GM06990 (cell line): ENCODE data around the gene ZNF821.

Source experiments
- DNase-seq: peaks from one replicate; pipeline ENCODE4 v3.0.0-alpha.2; 2011; ENCODE audit not compliant: insufficient read length; ENCODE audit errors: extremely low read depth
- H3K27me3 ChIP-seq: replicated peaks from 2 replicates; pipeline ENCODE4 v1.6.0; 2011; ENCODE audit warnings: low read length; ENCODE audit not compliant: control insufficient read depth, insufficient read depth
- H3K36me3 ChIP-seq: 2 replicates; pipeline ENCODE4 v1.5.1; 2011; ENCODE audit warnings: low read length; ENCODE audit not compliant: control insufficient read depth, insufficient read depth
- H3K4me3 ChIP-seq: replicated peaks from 2 replicates; pipeline ENCODE4 v1.5.1; 2011; ENCODE audit warnings: low read depth, mild to moderate bottlenecking, control low read depth, low read length
- CTCF ChIP-seq: IDR thresholded peaks from 2 replicates; pipeline ENCODE4 v1.5.1; 2011; ENCODE audit warnings: low read length, control low read depth, mild to moderate bottlenecking, inconsistent platforms; ENCODE audit not compliant: insufficient read depth, poor library complexity, severe bottlenecking

Gene ZNF821

GRCh38 chr16:71853413-71853812, 30.6 kb downstream of the ZNF821 start:
- peak overlapping the region; percentile 30 for H3K4me3 ChIP-seq
- TF ChIP-seq CTCF: no peak

GRCh38 chr16:71852561-71852960, 31.4 kb downstream of the ZNF821 start:
- no peak for TF ChIP-seq CTCF
- Histone ChIP-seq H3K27me3 (no peaks in the 10 kb centered on the region), H3K36me3 (peaks cover 28% of the 10 kb centered on the region), H3K4me3 (no peak overlapping the region)
- DNase-seq: no peak

More at GRCh38 chr16:71853413-71853812, 30.6 kb downstream of the ZNF821 start:
- Histone ChIP-seq H3K27me3 (no peaks in the 10 kb centered on the region), H3K36me3 (peaks cover 28% of the 10 kb centered on the region)
- no peak for DNase-seq

GRCh38 chr16:71852158-71852557, 31.8 kb downstream of the ZNF821 start:
- TF ChIP-seq CTCF: no peak
- DNase-seq: no peak
- Histone ChIP-seq H3K4me3 (no peak overlapping the region), H3K36me3 (peaks cover 28% of the 10 kb centered on the region), H3K27me3 (no peaks in the 10 kb centered on the region)

- no peak for DNase-seq
- Histone ChIP-seq H3K36me3 (peaks cover 28% of the 10 kb centered on the region), H3K27me3 (no peaks in the 10 kb centered on the region), H3K4me3 (no peak overlapping the region)
- TF ChIP-seq CTCF: no peak
Observed at GRCh38 chr16:71851746-71852145, 32.2 kb downstream of the ZNF821 start.

- no peak for DNase-seq
- TF ChIP-seq CTCF: no peak
- Histone ChIP-seq H3K4me3 (no peak overlapping the region), H3K27me3 (no peaks in the 10 kb centered on the region), H3K36me3 (peaks cover 21% of the 10 kb centered on the region)
Observed at GRCh38 chr16:71848622-71849021, 35.4 kb downstream of the ZNF821 start.

- no peak for DNase-seq
- H3K36me3 ChIP-seq: peaks cover 21% of the 10 kb centered on the region
- TF ChIP-seq CTCF: no peak
- peak overlapping the region; percentile 96 for H3K4me3 ChIP-seq
- H3K27me3 ChIP-seq: no peaks in the 10 kb centered on the region
Observed at GRCh38 chr16:71847096-71847495, 36.9 kb downstream of the ZNF821 start.
